ENCODE data around the gene AGPAT3.

GRCh38 chr21:43899307-43900077, 34.5 kb downstream of the AGPAT3 start:
- TF ChIP-seq, protein P1, sequence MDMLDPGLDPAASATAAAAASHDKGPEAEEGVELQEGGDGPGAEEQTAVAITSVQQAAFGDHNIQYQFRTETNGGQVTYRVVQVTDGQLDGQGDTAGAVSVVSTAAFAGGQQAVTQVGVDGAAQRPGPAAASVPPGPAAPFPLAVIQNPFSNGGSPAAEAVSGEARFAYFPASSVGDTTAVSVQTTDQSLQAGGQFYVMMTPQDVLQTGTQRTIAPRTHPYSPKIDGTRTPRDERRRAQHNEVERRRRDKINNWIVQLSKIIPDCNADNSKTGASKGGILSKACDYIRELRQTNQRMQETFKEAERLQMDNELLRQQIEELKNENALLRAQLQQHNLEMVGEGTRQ (IDR thresholded peaks at IDR 0.05), result no peak
- TF ChIP-seq HOXB13 (CRISPR knock-in tag; IDR thresholded peaks at IDR 0.05; ENCODE audit: low read depth) (no peak), CTCF (IDR thresholded peaks at IDR 0.05) (no peak), POLR2A (IDR thresholded peaks at IDR 0.05; ENCODE audit: low read length) (no peak), ESRRA (IDR thresholded peaks at IDR 0.05; ENCODE audit: borderline replicate concordance, low read length) (no peak), RCOR1 (IDR thresholded peaks at IDR 0.05; ENCODE audit: low read depth, low read length) (no peak), SMC3 (IDR thresholded peaks at IDR 0.05) (no peak), ZC3H11A (IDR thresholded peaks at IDR 0.05) (no peak), NFE2L2 (conservative IDR thresholded peaks at IDR 0.05; ENCODE audit: low read length) (no peak), JUN (IDR thresholded peaks at IDR 0.05) (no peak)
- TF ChIP-seq, protein P2, sequence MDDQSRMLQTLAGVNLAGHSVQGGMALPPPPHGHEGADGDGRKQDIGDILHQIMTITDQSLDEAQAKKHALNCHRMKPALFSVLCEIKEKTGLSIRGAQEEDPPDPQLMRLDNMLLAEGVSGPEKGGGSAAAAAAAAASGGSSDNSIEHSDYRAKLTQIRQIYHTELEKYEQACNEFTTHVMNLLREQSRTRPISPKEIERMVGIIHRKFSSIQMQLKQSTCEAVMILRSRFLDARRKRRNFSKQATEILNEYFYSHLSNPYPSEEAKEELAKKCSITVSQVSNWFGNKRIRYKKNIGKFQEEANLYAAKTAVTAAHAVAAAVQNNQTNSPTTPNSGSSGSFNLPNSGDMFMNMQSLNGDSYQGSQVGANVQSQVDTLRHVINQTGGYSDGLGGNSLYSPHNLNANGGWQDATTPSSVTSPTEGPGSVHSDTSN (IDR thresholded peaks at IDR 0.05), result no peak
